Measurements from ENCODE around the gene BOC.

The BOC gene

DNA sequence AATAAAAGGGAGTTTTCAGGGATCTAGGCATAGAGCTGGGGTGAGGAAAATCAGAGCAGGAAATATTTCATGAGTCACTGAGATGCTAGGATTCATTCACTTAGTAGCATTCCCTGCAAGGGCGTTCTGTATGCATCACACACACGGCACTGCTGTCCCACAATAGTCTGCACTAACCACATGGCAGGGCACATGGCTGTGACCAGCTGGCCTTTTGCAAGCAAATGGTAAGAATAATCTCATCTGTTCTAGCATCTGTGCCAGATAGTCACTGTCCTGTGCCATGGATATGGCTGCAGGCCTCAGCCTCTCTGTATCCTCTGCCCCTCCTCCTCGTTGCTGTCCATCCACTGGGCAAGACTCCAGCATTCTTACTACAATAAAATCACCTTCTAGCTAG, 37.8 kb downstream of the BOC start:
- no peak for DNase-seq (ENCODE audit: low spot score)

DNA sequence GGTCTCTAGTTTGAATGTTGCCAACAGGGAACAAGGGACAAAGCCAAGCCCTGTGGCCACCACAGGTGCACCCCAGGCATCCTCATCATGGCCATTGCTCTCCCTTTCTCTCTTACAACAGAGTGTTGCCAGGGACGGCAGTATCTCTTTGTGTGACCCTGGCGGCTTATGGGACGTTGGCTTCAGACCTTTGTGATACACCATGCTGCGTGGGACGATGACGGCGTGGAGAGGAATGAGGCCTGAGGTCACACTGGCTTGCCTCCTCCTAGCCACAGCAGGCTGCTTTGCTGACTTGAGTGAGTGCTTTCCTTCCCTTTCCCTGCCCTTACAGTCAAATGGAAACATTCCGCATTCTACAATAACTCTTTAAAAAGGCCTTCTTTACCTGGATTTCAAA, 38.2 kb downstream of the BOC start:
- DNase-seq (ENCODE audit: low spot score) = no peak

DNA sequence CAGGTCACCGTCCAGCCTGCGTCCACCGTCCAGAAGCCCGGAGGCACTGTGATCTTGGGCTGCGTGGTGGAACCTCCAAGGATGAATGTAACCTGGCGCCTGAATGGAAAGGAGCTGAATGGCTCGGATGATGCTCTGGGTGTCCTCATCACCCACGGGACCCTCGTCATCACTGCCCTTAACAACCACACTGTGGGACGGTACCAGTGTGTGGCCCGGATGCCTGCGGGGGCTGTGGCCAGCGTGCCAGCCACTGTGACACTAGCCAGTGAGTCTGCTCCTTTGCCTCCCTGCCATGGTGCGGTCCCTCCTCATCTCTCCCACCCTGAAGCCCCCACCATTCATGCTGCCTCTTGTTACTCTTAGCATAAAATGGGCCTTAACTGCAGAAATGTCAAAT, 39.2 kb downstream of the BOC start:
- no peak for DNase-seq (ENCODE audit: low spot score)

DNA sequence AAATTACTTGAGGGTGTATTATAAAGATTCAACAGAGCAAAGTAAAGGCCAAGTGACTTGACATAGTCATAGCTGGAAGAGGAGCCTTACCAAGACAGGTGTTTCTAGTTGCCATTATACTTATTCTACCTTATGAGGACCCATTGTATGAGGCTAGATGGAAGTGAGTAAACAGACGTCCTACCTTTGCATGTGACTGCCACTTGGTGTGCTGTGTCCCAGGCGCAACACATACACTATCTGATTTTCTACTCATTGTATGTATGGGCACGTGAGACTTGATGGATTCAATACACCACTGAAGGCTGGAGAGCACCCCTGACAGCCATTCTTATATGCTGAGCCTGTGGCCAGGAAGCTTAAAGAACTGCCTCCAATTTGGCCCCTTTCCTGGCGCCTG, 40.5 kb downstream of the BOC start:
- DNase-seq (ENCODE audit: low spot score) = no peak

DNA sequence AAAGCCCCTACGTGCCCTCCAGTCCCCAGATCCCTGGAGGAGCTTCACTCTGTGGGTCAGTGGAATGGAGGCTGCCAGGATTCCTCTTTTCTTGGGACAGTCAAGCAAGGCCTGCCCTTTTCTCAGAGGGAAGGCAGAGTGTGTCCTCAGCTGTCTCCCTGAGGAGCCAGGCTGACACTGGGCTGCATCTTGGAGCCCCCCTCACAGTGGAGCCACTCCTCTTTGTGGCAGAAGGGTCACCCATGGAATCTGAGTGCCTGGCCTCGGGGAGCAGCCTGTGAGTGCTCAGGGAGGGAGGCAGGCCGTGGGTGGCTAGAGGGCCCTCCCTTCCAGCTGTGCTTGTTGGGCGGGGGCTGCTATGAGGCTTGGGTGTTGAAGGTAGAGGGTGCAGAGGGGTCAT, 41.2 kb downstream of the BOC start:
- DNase-seq (ENCODE audit: low spot score) = no peak

DNA sequence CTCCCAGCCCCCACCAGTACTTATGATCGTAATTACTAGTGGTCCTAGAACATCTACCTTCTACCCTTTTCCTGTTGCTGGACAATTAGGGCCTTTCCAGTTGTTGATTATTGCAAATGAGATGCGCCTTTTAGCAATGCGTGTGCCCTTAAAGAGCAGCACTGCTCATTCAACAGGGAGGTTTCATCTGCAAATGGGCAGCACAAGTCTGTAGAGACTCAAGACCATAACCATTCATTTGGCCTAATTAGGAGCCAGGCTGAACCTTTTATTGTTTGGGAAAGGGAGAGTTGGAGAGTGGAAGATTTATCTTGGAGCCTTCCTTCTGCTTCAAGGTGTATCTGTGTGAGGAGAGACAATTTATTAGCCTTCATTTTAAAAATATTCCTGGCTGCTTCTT, 42.3 kb downstream of the BOC start:
- DNase-seq (ENCODE audit: low spot score) = no peak

DNA sequence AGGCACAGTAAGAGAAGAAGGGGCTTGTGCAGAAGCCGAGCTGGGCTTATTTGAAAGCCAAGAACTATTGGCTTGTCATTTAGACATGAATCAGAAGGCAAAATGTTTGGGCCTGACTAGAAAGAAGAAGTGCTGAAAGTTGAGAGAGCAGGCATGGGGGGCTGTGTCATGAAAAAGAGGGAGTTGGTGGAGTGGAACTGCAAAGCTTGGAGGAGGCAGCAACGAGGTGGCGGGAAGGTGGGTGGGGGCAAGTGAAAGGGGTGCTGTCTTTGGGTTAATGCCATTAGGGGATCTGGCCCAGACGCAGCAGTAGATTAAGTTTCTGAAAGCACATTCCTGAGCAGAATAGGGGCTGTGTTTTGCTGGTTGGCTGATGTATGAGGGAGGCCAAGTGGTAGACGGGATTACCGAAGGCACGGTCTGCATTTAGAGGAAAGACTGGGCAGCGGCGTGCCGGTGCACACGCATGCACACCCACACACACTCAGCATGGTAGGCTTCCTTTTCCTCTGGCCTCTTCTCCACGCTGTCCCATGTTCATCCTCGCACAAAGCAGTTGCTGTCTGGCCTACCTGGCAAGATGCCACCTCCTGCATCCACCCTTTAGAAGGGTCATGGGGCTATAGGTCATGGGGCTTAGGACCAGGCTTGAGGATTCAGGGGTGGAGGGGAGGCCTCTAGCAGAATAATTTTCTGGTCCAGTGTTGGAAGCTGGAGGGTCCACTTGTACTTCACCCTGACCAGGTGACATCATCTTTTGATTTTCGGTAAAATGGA, 43.0 kb downstream of the BOC start:
- DNase-seq (ENCODE audit: low spot score) = no peak

DNA sequence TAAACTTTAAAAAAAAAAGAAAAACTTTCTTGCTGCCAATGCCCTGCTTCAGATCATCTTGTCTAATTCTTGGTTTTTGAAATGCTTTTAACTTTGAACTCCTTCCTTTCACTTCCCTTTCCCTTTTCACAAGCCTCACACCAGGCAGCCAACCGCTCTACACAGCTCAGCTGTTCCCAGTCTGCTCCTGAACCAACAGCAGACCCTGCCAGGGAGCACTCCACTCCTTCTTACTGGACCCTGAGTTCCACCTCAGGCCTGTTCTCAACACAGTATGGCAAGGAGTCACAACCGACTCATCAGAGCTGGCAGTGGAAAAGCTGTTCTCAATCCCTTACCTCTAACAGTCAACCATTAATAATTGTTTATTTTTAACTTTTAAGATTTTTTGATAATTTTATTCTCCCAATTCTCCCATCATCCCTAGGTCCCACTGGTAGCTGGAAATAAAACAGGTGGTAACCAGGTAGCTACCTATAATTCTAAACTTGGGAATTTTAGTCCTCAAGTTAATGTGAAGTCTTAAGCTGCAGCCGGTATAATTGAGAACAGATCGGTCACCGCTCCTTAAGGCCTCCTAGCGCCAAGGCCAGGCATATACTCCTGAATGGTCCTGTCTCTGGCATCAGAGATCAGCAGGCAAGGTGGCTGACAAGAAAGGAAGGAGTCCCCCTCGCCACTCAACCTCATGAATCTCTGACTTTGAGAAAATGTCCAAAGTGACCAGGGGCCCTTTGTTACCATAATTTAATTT, 43.9 kb downstream of the BOC start:
- no peak for DNase-seq (ENCODE audit: low spot score)

DNA sequence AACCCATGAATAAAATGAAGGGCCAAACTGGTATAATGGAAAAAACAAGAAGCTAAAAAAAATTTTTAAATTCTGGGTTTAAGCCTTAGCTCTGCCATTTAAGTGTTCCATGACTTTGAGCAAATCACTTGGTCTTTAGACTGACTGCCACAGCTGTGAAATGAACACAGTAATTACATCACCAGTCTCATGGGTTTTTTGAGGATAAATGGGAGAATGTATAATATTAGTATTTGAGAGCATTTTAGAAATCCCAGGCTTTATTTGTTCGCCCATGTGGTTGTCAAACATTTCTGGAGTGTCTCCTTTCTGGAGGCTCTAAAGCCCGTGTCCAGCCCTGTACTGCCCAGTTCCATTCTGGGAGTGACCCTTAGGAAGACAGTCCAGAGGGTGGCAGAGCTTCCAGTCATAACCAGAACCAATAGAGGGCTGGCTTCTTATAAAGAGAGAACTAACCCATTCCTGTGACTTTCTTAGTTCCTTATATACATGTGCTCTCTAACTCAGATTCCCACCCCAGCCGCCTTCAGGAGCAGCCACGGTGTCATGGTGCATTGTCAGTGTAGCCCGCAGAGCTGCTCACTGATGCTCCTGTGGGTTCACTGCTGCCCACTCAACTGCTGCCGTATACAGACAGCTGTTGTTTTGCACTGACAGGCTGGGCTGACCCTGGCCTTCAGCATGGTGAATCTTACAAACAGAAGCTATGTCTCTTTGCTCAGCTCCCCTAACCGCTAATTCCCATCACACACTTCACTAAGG, 44.7 kb downstream of the BOC start:
- DNase-seq (ENCODE audit: low spot score) = no peak

DNA sequence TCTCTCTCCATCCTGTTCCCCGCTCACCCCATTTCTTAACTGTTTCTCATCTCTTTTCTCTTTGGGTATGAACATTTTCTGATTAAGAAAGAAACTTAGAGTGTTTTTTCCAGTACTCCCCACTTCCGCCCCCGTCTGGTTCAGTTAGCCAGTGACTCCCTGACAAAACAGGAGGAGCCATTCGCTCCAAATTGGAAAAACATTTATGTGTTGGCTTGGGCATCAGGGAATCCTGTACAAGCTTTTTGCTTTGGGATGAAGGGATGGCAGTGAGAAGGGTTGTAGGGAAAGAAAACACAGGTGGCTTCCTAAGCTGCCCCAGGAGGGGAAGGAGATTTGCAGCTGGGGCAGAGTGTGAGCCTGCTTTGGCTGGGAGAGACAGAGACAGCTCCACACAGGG, 47.0 kb downstream of the BOC start:
- no peak for DNase-seq (ENCODE audit: low spot score)

DNA sequence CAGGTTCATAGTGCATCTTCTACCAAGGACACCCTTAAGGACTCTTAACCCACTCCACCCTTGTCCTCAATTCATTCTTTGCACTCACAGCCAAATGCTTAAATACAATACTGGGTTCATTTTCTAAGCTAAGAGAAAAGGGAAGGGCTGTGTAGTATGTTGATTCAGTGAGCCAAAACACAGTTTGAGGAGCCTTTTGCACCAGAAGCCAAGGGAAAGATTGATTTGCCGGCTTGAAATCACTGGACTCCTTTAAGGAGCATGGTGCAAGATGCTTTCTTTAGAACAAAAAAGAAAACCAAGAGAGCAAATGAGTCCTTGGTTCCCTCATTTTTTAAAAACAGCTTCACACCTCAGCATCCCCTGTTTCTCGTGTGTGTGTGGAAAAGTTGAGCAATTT, 47.8 kb downstream of the BOC start:
- no peak for DNase-seq (ENCODE audit: low spot score)

DNA sequence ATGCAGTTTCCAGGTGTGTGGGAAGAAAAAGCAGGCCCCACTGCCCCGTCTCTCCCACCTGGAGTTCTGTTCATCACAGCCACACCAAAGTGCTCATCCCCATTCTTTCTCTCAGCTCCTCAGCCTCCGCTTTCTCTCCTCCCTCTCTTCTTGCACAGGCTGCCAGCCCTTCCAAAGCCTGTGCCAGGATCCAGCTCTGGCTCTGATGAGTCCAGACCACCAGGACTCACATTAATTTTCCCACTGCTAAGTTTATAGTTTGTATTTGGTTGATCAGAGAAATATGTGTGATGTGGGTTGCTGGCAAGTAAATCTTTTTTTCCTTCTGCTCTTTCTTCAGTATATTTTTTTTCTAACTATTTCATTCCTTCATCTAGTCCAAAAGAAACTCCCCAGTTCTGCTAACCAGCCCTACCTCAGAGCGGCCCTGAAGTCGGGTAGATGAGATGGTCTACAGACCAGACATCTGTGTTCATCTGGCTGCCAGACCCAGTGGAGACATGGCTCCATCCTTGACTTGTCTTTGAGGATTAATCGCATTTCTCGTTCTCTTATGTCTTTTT, 49.8 kb downstream of the BOC start:
- DNase-seq (ENCODE audit: low spot score) = no peak

DNA sequence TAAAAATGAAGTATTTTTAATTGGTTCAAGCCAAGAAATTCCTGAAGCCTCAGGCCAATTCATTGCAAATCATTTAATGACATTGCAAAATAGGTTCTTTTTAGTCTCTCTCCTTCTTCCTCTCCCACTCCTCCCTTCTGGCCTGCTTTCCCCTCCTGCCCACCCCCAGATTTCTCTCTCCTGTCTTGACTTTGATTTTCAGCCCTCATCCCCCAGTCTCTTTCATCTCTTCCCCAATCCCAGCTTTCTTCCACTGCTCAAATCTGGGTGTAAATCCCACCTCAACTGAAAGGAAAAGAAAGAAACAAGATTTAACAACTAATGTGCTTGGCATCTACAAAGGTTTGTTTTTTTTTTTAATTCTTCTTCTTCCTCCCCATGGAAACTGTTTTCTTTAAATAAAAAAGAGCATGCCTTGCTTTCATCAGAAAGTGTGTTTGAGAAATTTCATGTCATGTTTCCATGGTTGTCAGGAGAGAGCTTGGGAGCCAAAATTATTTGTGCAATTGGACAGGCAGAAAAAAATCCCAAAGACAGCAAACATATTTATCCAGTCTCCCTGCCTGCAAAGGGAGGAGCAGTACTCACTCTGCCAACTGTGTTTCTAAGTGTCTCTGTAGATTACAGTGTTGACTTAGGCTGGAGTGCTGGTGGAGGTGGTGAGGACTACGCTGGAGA, 50.4 kb downstream of the BOC start:
- DNase-seq (ENCODE audit: low spot score) = no peak

DNA sequence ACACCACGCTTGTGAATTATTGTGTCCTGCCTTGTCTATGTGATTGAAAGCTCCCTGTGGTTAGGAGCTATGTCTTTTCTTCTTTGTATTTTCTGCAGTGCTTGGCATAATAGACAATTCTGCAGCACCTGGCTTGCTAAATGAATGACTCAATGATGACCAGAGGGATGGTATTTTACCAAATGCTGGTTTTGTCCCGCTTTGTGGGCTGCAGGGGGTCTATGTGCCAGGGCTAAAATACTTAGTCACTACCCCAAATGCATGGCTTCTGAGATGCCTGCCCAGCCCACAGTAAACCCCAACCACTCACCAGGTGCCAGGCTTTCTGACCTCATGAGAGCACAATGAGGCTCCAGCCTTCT, 50.9 kb downstream of the BOC start:
- no peak for DNase-seq (ENCODE audit: low spot score)

DNA sequence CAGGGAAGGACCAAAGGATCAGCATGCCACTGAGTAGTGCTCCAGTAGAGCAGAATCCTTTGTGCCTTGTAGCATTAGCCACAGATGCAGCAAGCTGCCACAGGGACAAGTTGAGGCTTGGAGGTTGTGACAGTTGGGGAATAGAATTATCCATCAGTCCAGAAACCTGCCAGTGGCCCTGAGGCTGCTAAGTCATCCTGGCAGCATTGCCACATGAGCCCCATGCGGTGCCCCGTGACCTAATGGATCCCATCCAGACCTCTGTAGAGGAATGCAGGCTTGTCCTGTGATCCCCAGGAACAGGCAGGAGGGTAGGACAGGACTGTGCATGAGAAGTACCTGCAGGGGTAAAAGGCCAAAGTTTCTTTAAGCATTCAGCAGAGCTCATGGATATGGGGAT, 51.7 kb downstream of the BOC start:
- no peak for DNase-seq (ENCODE audit: low spot score)

DNA sequence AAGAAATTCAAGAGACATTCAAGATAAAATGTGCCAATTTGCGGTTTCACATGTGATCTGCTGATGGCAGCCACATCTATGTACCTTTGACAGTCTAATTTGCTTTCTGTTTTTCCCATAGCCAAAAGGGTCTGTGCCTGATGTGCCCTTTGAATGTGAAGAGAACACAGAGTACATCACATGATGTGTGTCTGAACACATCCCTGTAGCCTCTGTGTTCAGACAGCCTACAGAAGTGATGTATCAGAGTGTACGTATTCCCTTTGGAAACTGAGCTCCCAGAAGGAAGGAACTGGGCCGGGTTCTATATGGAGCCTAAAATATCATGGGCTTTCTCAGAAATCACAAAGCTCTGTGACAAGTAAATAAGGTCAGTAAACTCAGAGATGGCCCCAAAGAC, 52.4 kb downstream of the BOC start:
- no peak for DNase-seq (ENCODE audit: low spot score)

DNA sequence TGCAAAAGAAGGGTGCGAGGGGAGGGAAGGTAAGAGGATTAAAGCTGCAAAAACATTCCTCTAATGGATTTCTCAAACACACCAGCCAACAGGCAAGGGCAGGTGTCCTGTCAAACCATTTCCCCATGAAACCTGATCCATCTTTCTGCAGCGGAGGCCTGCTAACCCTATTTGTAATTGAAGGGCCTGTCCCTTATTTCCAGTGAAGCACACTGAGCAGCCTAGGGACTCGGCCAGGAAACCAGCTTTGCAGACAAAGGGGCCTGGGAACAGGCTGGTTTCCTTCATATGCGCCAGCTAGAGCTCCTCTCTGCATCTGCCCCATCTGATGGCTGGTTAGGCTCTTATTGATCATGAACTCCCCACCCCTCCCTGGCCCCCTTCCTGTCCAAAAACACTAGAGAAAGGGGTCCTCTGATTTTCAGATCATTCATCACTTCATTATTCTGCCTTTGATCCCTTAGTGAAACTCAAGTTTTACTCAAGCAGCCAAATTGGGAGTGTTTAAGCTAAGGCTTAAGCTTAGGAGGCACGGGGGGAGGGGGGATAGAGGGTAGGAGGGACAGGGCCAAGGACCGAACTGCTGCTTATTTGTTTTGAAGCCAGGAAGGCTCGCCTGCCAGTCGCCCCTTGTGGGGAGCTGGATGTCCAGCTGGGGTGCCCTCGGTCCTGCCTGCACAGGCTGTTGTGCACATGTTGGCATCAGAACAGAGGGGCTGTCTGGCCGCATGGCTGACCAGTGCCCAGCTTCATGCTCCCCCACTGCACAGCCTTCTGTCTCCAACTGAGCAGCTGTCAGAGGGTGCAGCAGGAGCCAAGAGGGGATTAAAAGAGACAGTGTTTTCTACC, 53.1 kb downstream of the BOC start:
- DNase-seq (ENCODE audit: low spot score) = no peak

DNA sequence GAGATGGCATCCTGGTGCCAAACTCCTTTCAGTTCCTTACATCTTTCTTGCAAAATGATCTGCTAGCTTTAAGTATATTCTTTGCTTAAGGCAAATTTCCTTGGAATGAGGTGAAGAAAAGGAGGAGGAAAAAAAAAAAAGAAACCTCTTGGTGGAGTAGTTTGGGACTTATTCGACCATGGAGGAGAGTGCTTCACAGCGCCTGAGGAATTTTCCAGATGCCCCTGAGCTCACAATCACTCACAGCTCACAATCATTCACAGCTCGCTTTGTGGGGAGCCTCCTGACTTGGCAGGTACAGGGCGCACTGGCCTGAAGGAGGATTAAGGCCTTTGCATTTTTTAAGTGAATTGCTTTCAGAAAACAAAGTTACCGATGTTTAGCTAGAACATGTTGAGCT, 53.9 kb downstream of the BOC start:
- DNase-seq (ENCODE audit: low spot score) = no peak

DNA sequence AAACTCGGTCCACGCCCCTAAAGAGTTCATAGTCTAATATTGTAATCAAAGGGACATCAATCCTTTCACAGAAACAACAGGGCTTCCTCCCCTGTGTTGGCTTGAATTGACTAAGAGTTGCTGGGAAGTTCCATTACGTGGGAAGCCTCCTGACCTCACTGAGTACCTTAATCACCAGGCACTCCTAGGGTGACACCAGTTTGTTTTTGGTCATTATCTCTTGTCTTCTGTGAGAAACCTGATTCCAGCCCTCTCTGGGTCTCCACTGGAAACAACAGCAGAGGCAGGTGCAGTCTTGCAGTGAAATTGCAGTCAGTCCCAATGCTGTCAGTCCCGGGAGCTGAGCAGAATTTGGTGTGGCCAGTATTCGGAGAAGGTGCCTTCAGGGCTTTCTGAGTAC, 55.4 kb downstream of the BOC start:
- DNase-seq (ENCODE audit: low spot score) = no peak

DNA sequence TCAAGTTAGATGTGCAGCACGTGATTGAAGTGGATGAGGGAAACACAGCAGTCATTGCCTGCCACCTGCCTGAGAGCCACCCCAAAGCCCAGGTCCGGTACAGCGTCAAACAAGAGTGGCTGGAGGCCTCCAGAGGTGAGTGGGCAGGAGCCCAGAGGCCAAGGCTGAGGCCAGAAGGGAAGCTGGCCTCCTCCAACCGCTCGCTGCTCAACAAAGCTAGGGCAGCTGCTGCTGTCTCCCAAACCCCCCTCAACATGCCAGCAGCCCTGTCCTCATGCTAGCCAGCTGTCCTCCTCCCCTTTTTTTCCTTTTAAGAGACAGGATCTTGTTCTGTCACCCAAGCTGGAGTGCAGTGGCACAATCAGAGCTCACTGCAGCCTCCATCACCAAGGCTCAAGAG, 57.0 kb downstream of the BOC start:
- DNase-seq (ENCODE audit: low spot score) = no peak

DNA sequence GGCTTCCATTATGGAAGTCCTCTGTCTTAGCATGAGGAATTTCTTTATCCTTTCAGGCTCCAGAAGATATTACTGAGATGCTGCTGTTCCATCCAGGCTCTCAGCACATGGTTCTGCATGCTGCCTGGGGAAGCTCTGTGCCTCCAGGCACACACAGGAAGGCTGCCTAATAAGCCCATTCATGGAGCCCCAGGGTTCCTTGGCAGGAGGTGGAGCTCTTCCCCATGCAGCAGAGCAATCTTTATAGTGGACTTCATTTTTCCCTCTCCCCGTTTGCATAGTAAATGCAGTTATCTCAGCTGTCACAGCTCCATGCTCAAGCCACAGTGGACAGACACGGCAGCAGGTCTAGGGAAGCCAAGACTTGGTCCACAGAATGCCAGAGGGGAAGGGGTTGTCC, 57.6 kb downstream of the BOC start:
- no peak for DNase-seq (ENCODE audit: low spot score)
